ENCODE results near the gene CNOT6. TPM values are rescaled to one million over a fixed set of nuclear protein-coding genes. Genes with fewer than 3 reads are reported as not detected.

CNOT6 gene
- total and polyA plus RNA-seq, 2 donors (not counting 1 experiment from before 2014, with no cell fraction given), result 12.7 to 19.5 TPM

DNA sequence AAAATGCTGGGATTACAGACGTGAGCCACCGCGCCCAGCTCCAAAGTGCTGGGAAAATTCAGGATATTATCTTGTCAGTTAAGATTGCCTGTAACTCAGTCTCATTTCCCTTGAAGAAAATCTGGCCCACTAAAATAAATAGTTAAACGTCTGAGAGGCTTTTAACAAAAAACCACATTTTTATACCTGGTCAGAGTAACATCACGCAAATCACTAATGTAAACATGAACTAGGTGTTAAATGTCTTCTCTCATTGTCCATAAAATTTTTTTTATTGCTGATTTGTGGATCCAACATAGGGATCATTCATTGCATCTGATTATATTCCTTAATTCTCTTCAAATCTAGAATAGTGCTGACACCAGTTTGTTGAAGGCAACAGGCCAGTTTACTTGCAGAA, 22.3 kb downstream of the CNOT6 start:
- no peak overlapping the region for H3K27ac ChIP-seq (ENCODE audit: insufficient read depth, low read length)
- no peaks in the 10 kb centered on the region for H3K4me1 ChIP-seq (ENCODE audit: control insufficient read depth, extremely low read depth, insufficient read depth, low read length)
- H3K9ac ChIP-seq (ENCODE audit: insufficient read depth, low read length), result no peak overlapping the region
- no peak overlapping the region for H3K4me2 ChIP-seq (ENCODE audit: extremely low read depth, insufficient read depth, low read length)
- H3K36me3 ChIP-seq (ENCODE audit: control insufficient read depth, insufficient read depth, low read length), result no peaks in the 10 kb centered on the region
- H2AFZ ChIP-seq (ENCODE audit: low read length), result no peak overlapping the region
- TF ChIP-seq EZH2 (IDR thresholded peaks at IDR 0.05; ENCODE audit: low read length, missing control alignments) (no peak), CTCF (conservative IDR thresholded peaks at IDR 0.05 in 1 of 2, IDR thresholded peaks at IDR 0.05 in 1 of 2; ENCODE audit: low read depth in 1 of 2, low read length in 2 of 2) (no peak)
- no peak overlapping the region for H3K4me3 ChIP-seq (replicated peaks in 1 of 4; ENCODE audit: control extremely low read depth in 1 of 4, insufficient read depth in 1 of 4, low read depth in 3 of 4, low read length in 4 of 4)
- no peaks in the 10 kb centered on the region for H3K27me3 ChIP-seq (ENCODE audit: control insufficient read depth, insufficient read depth, low read length)
- no peak for DNase-seq (ENCODE audit: low read depth in 2 of 2)
- H3K9me3 ChIP-seq (ENCODE audit: control insufficient read depth, insufficient read depth, low read depth, low read length), result no peaks in the 10 kb centered on the region
- H3K79me2 ChIP-seq (ENCODE audit: control insufficient read depth, insufficient read depth, low read length), result peaks cover 64% of the 10 kb centered on the region
- no peaks in the 10 kb centered on the region for H4K20me1 ChIP-seq (ENCODE audit: control insufficient read depth, extremely low read depth, insufficient read depth, low read length)

- no peak overlapping the region for H3K27ac ChIP-seq (ENCODE audit: insufficient read depth, low read length)
- peaks cover 76% of the 10 kb centered on the region for H3K79me2 ChIP-seq (ENCODE audit: control insufficient read depth, insufficient read depth, low read length)
- H4K20me1 ChIP-seq (ENCODE audit: control insufficient read depth, extremely low read depth, insufficient read depth, low read length), result no peaks in the 10 kb centered on the region
These were observed 24.9 kb downstream of the CNOT6 start for GRCh38 chr5:180519098-180519497.

GRCh38 chr5:180521101-180521500, 26.9 kb downstream of the CNOT6 start:
- Histone ChIP-seq H4K20me1 (ENCODE audit: control insufficient read depth, extremely low read depth, insufficient read depth, low read length) (no peaks in the 10 kb centered on the region), H3K36me3 (ENCODE audit: control insufficient read depth, insufficient read depth, low read length) (no peaks in the 10 kb centered on the region), H2AFZ (ENCODE audit: low read length) (no peak overlapping the region)

More at GRCh38 chr5:180519098-180519497, 24.9 kb downstream of the CNOT6 start:
- no peaks in the 10 kb centered on the region for H3K36me3 ChIP-seq (ENCODE audit: control insufficient read depth, insufficient read depth, low read length)
- H2AFZ ChIP-seq (ENCODE audit: low read length), result no peak overlapping the region
- H3K4me3 ChIP-seq (replicated peaks in 1 of 4; ENCODE audit: control extremely low read depth in 1 of 4, insufficient read depth in 1 of 4, low read depth in 3 of 4, low read length in 4 of 4), result no peak overlapping the region
- no peak overlapping the region for H3K9ac ChIP-seq (ENCODE audit: insufficient read depth, low read length)
- peak; percentile 38 to 78 for DNase-seq (ENCODE audit: low read depth in 2 of 2)
- H3K4me2 ChIP-seq (ENCODE audit: extremely low read depth, insufficient read depth, low read length), result no peak overlapping the region
- no peak for TF ChIP-seq EZH2 (IDR thresholded peaks at IDR 0.05; ENCODE audit: low read length, missing control alignments)
- TF ChIP-seq CTCF (conservative IDR thresholded peaks at IDR 0.05 in 1 of 2, IDR thresholded peaks at IDR 0.05 in 1 of 2; ENCODE audit: low read depth in 1 of 2, low read length in 2 of 2), result no peak
- H3K4me1 ChIP-seq (ENCODE audit: control insufficient read depth, extremely low read depth, insufficient read depth, low read length), result no peaks in the 10 kb centered on the region
- H3K9me3 ChIP-seq (ENCODE audit: control insufficient read depth, insufficient read depth, low read depth, low read length), result no peaks in the 10 kb centered on the region
- H3K27me3 ChIP-seq (ENCODE audit: control insufficient read depth, insufficient read depth, low read length), result no peaks in the 10 kb centered on the region

More at GRCh38 chr5:180521101-180521500, 26.9 kb downstream of the CNOT6 start:
- Histone ChIP-seq H3K4me1 (ENCODE audit: control insufficient read depth, extremely low read depth, insufficient read depth, low read length) (no peaks in the 10 kb centered on the region), H3K27me3 (ENCODE audit: control insufficient read depth, insufficient read depth, low read length) (no peaks in the 10 kb centered on the region), H3K79me2 (ENCODE audit: control insufficient read depth, insufficient read depth, low read length) (peaks cover 76% of the 10 kb centered on the region), H3K4me3 (replicated peaks in 1 of 4; ENCODE audit: control extremely low read depth in 1 of 4, insufficient read depth in 1 of 4, low read depth in 3 of 4, low read length in 4 of 4) (no peak overlapping the region), H3K9ac (ENCODE audit: insufficient read depth, low read length) (no peak overlapping the region), H3K9me3 (ENCODE audit: control insufficient read depth, insufficient read depth, low read depth, low read length) (no peaks in the 10 kb centered on the region), H3K4me2 (ENCODE audit: extremely low read depth, insufficient read depth, low read length) (no peak overlapping the region), H3K27ac (ENCODE audit: insufficient read depth, low read length) (no peak overlapping the region)
- TF ChIP-seq EZH2 (IDR thresholded peaks at IDR 0.05; ENCODE audit: low read length, missing control alignments) (no peak), CTCF (conservative IDR thresholded peaks at IDR 0.05 in 1 of 2, IDR thresholded peaks at IDR 0.05 in 1 of 2; ENCODE audit: low read depth in 1 of 2, low read length in 2 of 2) (no peak)
- peak in 1 of 2 donors; percentile 10 for DNase-seq (ENCODE audit: low read depth in 2 of 2)

Measured in fibroblast of lung (primary cell).